Inflammatory macrophage (primary cell): ENCODE data around the gene LPIN2.
"Not testable (repeated sequence)": the region's sequence is repeated elsewhere in the genome, so short reads cannot be mapped to it uniquely, and the experiment has no call there.

Experiments
- DNase-seq, 2 donors: peaks; one replicate each; pipeline ENCODE4 v3.0.0-alpha.2; 2020 to 2022

The LPIN2 gene

DNA sequence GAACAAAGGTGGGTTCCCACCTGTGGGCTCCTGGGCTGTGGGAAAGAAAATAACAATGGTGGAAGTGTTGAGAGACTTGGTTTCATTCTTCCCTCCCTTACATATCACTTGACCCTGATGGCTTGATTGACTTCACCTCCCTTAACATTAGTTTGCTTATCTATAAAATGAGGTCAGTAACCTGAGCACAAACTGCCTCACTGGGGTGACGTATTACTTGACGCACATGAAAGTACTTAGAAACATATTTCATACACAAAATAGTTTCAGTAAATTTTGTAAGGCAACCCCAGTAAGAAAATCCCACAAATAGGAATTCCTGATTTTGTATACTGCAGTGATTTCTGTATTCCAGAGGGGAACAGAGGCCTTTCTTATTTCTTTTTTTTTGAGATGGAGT lies 29.4 kb upstream of the LPIN2 start:
- DNase-seq, result no peak

DNA sequence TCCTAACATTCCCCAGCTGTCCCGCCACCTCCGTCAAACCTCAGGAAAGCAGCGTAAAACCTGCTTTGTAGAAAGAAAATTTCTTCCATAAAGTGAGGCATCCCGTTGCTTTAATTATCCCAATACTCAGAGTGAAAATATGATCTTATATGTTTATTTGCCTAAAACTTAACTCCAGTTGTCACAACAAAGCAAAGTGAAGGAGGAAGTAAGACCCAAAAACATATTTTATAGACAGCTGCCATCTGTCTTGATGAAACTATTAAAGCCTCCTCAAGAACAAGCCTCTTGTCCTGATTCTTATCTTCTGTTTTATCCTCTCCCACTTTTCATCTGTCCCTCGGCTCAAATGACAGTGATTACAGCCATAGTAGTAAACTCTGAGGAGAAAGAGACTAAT lies 28.9 kb upstream of the LPIN2 start:
- DNase-seq, result no peak

DNA sequence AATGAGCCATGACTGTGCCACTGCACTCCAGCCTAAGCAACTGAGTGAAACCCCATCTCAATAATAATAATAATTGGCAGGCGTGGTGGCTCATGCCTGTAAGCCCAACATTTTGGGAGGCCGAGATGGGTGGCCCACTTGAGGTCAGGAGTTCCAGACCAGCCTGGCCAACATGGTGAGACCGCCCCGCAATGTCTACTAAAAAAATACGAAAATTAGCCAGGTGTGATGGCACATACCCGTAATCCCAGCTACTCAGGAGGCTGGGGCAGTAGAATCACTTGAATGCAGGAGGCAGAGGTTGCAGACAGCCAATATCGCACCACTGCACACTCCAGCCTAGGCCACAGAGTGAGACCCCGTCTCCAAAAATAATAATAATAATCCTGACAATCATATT lies 27.9 kb upstream of the LPIN2 start:
- DNase-seq, result no peak

DNA sequence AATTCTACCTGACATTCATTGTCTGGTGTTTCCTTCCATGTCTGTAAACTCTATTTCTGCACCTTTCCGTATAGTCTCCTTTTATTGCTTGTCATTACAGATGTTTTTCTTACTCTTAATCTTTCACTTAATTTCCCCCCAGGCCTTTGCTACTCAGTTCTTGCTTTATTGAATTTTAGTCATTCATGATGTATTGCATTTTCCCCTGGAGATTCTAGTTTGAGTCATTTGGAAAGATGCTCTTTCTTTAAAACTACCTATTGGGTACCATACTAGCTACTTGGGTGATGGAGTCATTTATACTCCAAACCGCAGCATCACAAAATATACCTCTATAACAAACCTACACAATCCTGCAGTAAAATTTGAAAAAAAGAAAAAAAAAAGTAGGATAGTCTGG lies 27.2 kb upstream of the LPIN2 start:
- DNase-seq, result no peak

DNA sequence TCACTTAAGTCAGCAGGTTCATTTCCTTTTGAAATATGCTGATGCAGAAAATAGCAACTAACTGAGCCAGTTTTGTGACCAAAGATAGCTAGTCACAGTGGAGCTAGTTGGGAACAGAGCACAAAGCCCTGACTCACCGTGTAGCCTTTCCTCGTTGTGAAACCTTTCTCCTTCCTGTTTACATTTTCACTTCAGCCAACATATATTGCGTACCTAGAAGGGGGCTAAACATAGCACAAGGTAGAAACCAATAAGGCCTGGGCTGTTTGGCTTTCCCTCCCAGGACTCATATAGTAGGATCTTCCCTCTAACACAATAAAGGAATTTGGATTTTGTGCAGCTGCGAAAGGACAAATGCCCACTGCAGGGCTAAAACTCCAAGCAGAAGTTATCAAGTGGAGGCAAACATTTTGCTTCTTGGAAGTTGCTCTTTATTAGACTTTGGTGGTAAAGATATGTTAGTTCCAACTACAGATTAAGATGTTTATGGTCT lies 24.5 kb upstream of the LPIN2 start:
- peak; percentile 85 for DNase-seq

DNA sequence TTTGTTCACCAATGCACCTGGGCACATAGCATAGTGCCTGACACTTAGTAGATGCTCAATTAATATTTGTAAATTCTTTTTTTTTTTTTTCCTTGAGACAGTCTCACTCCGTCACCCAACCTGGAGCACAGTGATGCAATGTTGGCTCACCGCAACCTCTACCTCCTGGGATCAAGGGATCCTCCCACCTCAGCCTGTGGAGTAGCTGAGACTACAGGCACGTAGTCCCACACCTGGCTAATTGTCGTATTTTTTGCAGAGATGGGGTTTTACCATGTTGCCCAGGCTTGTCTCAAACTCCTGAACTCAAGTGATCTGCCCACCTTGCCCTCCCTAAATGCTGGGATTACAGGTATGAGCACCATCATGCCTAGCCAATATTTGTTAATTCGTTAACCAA lies 23.2 kb upstream of the LPIN2 start:
- no peak for DNase-seq

DNA sequence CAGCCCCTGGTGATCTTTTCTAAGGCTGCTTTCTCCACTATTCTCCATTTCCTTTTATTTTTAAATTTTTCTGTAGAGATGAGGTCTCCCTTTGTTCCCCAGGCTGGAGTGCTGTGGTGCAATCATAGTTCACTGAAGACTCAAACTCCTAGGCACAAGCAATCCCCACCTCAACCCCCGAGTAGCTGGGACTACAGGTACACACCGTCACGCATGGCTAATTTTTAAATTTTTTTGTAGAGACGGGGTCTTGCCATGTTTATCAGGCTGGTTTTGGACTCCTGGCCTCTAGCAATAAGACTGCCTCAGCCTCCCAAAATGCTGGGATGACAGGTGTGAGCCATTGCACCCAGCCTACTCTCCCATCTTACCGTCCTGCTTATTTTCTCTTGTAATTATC lies 22.7 kb upstream of the LPIN2 start:
- no peak for DNase-seq

DNA sequence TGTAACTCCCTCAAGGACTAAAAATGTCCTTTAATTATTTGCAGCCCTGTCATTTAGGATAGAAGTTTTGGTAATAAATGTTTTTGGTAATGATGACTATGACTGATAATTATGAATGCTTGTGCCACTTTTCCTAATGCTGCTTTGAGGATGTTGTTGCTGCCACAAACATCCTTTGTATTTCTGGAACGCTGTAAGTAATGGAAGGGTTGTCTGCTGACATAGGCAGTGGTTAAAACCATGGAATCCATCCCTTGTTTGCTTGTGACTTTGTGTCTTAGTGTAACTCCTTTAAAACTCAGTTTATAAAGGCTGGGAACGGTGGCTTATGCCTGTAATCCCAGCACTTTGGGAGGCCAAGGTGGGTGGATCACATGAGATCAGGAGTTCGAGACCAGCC lies 19.8 kb upstream of the LPIN2 start:
- no peak for DNase-seq

DNA sequence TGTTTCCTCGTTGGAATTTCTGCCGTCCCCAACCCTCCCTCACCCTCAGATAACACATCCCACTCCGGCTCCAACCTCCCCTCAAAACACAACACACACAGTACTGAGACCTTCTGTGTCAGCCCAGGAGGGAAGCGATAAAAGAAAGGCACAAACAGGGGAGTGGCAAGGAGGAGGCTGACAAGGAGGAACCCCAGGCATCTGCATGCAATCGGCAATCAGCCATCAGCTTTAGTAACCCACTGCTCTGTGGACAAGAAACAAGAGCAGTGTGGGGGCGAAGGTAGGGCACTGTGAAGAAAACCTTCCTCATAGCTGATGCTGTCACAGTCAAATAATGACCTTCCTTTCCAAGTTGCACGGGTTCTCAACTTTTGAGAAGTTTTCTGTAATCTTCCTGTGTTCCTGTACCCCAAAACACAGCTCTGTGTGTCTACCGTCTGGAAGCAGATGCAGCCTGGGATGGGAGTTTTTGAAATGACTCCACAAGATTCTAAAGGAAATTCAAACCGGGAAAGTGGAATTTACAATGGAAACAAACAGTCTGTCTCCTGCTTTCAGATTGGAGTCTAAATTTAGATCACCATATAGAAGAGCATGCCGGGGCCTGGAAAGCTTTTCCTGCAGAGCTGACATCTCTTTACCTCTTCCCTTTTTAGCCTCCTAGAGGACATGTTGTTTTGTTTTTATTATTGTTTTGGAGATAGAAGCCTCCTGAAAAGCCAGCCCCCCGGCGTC lies 16.4 kb upstream of the LPIN2 start:
- peak; percentile 70 to 78 for DNase-seq

DNA sequence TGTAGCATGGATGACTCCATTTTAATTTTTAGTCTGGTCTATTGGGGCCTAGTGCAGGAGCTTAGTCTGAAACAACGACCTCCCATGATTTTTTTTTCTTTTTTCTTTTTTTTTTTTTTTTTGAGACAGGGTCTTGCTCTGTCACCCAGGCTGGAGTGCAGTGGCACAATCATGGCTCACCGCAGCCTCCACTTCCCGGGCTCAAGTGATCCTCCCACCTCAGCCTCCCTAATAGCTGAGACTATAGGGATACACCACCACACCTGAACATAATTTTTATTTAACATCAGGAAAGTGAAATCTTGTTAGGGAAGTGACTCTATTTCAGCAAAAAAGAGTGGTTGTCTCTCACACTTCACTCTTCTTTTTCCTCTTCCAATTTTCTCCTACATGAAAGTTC lies 15.2 kb upstream of the LPIN2 start:
- not testable (repeated sequence) for DNase-seq

DNA sequence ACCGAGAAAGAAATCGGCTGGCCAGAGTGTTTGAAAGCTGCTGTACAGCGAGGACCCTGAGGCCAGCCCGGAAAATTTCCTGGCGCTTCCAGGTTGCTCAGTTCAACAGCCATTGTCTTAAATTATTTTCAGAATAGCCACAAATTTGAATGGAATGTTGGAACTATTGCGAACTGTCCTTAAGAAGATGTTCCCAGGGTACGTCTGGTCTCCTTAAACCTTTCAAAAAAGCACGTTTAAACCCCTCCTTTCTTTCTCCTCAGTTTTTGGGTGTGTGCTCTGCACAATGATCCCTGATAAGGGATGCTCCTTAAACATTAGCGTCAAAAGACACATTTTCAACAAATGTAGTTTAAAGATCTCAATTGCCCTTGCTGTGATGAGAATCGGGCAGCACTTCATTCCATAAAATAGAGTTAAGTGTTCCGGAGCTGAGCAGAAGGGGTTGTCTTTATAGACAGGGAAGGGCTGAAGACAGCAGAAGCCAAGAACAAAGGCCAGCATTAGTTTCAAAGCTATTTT lies 14.5 kb upstream of the LPIN2 start:
- no peak for DNase-seq

DNA sequence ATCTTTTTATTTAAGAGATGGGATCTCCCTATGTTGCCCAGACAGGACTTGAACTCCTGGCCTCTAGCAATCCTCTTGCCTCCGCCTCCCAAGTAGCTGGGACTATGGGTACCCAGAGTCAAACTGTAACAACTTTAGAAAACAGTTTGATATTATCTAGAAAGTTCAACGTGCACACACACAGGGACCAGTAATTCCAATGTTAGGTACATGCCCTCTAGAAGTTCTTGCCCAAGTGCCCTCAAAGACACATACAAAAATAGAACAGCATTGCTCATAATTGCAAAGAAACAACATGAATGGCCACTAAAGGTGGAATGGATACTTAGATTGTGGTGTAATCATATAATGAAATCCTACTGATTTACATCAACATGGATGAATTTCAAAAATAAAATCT lies 12.6 kb upstream of the LPIN2 start:
- DNase-seq, result no peak

DNA sequence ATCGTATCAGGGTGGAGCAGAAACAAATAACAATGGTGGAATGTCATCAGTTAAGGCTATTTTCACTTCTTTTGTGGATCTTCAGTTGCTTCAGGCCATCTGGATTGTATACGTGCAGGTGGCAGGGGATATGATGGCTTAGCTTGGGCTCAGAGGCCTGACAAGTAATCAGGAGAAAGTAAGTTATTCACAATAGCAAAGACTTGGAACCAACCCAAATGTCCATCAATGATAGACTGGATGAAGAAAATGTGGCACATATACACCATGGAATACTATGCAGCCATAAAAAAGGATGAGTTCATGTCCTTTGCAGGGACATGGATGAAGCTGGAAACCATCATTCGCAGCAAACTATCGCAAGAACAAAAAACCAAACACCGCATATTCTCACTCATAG lies 10.7 kb upstream of the LPIN2 start:
- DNase-seq, result not testable (repeated sequence)

DNA sequence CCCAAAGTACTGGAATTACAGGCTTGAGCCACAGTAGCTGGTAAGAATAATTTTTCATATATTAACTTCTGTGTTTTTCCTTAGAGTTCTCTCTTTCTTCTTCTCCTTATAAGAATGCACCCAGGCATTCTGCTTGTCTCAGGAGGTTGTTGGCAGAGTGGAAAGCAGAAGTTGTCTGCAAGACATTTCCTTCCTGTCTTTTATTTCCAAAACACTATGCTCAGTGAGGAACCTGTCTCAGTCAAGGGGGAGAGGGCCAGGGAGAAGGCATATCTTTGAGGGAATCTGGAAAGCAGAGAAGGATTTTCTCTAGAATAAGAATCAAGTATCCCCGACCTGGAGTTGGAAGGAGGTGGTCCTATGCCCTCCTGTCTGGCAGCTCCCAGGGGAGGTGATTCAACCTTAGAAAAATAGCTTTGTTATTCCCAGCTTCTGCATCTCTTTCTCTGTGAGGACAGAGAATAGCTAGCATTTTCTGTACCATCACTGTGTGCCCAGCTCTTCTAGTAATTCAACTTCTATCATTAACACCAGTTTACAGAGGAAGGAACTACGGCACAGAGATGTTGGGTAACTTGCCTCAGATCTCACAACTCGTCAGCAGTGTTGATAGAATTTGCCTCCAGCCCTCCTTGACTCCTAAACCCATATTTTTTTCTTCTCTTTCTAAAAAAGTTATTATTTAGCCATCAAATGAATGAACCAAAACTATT lies 3.8 kb upstream of the LPIN2 start:
- DNase-seq, result peak; percentile 65 to 82

DNA sequence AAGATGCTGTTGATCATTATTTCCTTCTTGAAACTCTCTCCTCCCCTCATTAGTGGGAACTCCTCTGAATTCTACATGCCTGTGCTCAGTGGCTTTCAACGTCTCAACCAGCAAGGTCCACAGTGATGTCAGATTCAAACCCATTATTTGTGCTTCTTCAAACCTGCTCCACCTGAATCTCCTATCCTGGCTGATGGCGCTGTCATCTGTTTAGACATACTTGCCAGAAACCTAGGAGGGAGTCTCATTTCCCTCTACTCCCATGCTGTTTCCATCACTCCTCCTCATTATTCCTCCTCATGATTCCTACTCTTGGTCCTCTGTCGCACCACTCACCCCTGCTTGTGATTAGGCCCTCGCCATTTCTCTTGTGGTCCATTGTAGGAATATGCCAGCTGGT lies 2.9 kb upstream of the LPIN2 start:
- DNase-seq, result no peak

DNA sequence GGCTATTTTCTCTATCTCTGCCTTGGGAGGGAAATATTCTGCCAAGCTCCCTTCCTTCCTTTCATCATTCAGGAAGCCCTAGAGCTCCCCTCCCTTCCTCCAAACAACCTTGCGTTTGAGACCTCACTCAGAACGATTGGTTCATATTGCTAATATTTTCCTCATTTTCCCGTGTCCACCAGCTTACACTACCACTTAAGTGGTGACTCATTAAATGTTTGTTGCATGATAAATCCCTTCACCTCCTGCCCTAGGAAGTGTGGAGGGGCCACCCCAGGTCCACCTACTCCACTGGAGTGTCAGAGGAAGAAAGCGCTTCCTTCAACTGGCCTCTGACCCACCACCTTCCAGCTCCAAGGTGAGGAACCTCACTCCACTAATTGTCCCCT lies 2.3 kb upstream of the LPIN2 start:
- DNase-seq, result peak; percentile 63 to 73

DNA sequence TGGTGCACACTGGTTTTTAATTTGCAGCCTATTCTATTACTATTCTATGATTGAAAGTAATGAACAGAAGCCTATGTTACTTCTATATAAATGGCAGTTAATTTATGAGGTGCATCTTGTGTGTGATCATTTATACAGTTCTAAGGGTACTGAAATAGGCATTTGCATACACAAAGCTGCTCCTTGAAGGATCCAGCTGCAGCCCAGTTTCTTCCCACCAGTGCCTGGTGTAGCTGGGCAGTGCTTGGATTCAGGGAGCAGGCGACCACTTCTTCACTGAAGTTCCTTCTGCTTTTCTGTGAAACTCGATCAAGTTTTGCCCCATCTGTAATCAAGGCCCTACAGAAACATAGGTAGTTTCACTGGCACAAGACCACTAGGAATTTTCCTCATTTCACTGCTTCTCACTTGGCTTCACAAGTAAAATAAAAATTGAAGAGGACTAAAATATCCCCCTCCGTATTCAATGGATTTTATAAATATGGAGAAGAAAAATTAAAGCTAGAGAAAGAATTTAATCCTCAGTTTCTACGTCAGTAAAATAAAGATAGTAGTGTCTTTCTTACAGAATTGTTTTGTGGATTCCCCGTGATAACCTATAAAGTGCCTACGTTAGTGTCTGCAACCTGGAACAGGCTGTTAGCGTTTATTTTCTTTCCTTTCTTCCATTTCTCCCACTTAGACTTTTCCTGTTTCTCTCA lies 1.7 kb upstream of the LPIN2 start:
- DNase-seq, result peak; percentile 27 to 40

DNA sequence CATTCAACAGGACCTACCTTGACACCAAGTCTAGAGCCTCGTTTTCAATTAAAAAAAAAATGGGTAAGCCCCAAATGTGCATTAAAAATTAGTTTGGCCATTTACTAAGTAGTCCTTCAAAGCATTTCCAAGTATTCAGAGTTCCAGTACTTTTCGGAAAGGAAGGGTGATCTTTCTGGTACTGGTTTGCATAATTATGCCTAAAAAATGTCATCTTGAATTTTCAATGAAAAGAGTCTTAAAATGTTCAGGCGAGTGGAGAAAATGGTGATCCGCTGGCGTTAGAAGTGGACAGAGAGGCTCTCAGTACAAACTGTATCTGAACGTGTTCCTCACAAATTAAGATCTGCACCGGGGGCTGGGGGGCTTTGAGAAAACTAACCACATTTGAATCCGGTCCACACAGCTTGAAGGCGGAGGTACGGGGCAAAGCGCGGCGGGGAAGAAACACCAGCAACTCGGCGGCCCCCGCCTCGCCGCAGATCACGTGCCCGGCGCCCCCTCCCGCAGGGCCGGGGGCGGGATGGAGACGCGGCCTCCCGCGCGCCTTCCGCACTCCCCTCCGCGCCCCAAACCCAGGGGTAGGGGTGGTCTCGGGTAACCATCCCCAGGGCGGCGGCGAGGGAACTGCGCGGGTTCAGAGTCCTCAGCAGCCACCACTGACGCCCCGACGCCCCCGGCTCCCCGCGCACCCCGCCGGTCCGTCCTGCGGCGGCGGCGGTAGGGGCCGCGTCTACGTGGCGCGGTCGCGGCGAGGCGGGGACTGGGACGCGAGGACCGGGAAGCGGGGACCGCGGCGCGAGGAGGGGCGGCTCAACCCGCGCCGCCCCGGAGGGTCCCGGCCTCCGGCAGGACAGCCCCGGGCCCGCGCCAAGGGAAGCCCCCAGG lies 564 bp downstream of the LPIN2 start:
- peak; percentile 19 to 46 for DNase-seq

DNA sequence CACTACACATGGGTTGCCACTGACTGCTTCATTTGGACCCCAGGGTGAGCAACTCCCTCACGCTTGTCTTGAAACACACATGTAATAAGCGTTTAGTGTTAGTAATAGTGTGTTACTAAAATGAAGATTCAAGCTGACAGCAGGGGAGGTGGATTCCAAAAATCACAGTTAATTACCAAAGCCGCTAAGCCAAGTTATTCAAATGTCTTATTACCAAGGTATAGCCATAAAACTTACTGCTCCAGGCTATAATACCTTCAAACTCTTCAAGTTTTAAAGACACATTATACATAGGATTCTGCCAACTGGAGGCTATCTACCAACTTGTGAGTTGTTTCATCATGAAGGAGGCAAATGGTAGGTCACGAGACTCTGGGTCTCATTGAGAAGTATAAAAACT lies 2.9 kb downstream of the LPIN2 start:
- no peak for DNase-seq

DNA sequence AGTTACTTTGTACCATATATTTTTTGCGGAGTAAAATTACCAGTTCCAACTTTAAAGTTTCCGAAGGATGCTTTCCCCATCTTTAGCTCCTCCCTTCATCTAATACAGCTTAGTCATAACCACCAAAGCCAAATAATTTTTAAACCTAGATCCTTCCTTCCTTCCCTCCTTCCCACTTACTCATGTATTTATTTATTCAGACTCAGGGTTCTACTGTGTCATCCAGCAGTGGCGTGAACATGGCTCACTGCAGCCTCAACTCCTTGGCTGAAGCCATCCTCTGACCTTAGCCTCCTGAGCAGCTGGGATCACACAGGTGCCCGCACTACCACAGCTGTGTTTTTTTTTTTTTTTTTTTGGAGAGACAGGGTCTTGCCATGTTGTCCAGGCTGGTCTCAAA lies 4.4 kb downstream of the LPIN2 start:
- DNase-seq, result peak in 1 of 2 donors; percentile 14

DNA sequence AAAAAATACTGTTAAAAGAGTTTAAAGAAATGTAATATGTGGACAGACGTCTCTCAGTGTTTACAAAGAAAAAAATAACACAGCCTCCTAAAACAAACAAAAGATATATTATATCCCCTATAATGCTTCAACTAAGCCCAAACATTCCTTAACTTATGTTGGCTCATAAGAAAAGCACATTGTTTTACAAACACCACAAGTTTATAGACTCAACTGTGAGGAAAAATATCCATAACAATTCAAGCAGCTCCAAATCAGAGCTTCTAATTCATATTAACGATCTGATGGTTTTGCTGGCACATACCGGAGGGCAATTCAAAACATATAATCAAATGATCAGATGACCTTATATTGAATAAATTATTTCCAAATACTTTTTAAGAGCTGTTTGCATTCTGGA lies 5.5 kb downstream of the LPIN2 start:
- no peak for DNase-seq

DNA sequence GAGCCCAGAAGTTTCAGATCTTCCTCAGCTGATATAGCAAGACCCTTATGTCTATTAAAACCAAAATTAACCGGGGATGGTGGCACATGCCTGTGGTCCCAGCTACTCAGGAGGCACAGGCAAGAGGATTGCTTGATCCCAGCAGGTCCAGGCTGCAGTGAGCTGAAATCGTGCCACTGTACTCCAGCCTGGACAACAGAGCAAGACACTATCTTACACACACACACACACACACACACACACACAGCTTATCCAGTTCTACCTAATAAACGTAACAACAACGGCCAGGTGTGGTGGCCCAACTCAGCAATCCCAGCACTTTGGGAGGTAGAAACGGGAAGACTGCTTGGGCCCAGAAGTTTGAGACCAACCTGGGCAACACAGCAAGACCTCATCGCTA lies 7.5 kb downstream of the LPIN2 start:
- DNase-seq, result no peak
